ENCODE measurements around the gene SLC38A9. TPM values are rescaled to one million over a fixed set of nuclear protein-coding genes. Genes with fewer than 3 reads are reported as not detected.
A peak's percentile ranks its signal among the peaks of the same experiment; 100 is the strongest.
"Not testable (repeated sequence)": the region's sequence is repeated elsewhere in the genome, so short reads cannot be mapped to it uniquely, and the experiment has no call there.

Gene SLC38A9
- total and polyA plus RNA-seq, 5 donors: 3.2 to 10.5 (median 7.9) TPM

DNA sequence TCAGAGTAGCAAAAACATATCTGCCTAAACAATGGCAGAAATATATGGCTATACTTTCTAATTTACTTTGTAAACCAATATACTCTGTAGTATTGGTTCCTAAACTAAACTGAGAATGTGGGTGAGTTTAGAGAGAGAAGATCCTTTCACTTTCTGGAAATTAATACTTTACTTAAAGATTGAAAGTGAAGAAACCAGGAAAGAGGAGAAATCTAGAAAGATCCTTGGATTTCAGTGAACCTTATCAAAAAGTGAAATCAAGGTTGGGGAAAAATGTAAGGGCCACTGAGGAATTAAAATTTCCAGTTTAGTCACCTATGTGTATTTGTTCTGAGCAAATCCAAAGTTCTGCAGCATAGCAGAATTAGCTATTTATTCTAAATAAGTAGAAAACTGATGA is 5.9 kb downstream of the SLC38A9 start:
- Histone ChIP-seq H3K27ac (ENCODE audit: low read length) (no peak overlapping the region), H3K4me3 (ENCODE audit: low read length) (no peak overlapping the region), H3K9me3 (ENCODE audit: control insufficient read depth, low read length) (no peaks in the 10 kb centered on the region), H3K27me3 (ENCODE audit: control insufficient read depth, insufficient read depth) (no peaks in the 10 kb centered on the region), H3K4me1 (ENCODE audit: control insufficient read depth, insufficient read depth, low read length) (peaks cover under 1% of the 10 kb centered on the region)
- intact Hi-C loops (cut with DNase I): loop anchor here in 1 of 4 donors (10.0 kb wide), 1 partner anchor 361 kb away; no protein-coding TSS in a partner anchor
- ATAC-seq (no peak), DNase-seq (no peak)

DNA sequence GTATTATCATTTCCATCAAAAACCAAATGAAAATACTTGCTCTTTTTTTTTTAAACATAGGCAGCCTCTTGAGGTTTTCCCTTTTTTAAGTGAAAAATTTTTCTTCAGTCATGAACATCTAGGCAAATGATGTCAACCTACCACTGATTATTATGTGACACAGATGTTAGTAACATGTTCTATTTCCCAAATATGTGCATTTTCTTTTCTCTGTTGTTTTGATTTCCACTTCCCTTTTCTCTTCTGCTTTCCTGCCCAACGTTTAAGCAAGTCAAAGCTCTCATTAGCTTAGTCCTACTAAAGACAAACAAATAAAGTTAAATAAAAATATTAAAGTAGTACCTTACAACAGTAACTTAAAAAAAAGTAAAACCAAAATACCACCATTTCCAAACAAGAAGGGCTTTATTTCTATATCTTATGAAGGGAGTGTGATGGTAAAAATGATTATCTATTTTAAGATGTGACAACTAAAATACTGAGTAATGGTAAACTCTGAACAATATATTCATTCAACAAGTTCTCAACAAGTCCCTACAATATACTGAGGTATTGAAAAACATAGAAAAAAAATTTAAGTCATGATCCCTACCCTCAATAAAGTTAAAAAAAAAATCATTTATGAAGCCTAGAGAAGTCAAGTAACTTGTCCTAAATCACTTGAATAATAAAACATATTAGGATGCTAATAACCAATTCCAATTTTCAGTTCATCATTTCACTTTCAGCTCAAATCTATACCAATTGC is 9.4 kb downstream of the SLC38A9 start:
- H3K27me3 ChIP-seq (ENCODE audit: control insufficient read depth, insufficient read depth): no peaks in the 10 kb centered on the region
- no peak for ATAC-seq
- intact Hi-C loops (cut with DNase I): loop anchor here in 1 of 4 donors (10.0 kb wide), 1 partner anchor 358 kb away; no protein-coding TSS in a partner anchor
- no peaks in the 10 kb centered on the region for H3K4me1 ChIP-seq (ENCODE audit: control insufficient read depth, insufficient read depth, low read length)
- H3K4me3 ChIP-seq (ENCODE audit: low read length): no peak overlapping the region
- DNase-seq: no peak
- H3K27ac ChIP-seq (ENCODE audit: low read length): no peak overlapping the region
- no peaks in the 10 kb centered on the region for H3K9me3 ChIP-seq (ENCODE audit: control insufficient read depth, low read length)
- WGBS: 26% methylated on average over 1 of the region's 1 CpG

- Histone ChIP-seq H3K9me3 (ENCODE audit: control insufficient read depth, low read length) (no peaks in the 10 kb centered on the region), H3K4me3 (ENCODE audit: low read length) (no peak overlapping the region), H3K27ac (ENCODE audit: low read length) (no peak overlapping the region), H3K27me3 (ENCODE audit: control insufficient read depth, insufficient read depth) (no peaks in the 10 kb centered on the region), H3K4me1 (ENCODE audit: control insufficient read depth, insufficient read depth, low read length) (no peaks in the 10 kb centered on the region)
- intact Hi-C loops (cut with DNase I): loop anchor here in 1 of 4 donors (10.0 kb wide), 1 partner anchor 357 kb away; no protein-coding TSS in a partner anchor
- DNase-seq (no peak), ATAC-seq (peak in 1 of 2 donors; percentile 29)
- 91% methylated on average over 3 of the region's 3 CpGs for WGBS
Observed at GRCh38 chr5:55701462-55702103, 10.5 kb downstream of the SLC38A9 start.

DNA sequence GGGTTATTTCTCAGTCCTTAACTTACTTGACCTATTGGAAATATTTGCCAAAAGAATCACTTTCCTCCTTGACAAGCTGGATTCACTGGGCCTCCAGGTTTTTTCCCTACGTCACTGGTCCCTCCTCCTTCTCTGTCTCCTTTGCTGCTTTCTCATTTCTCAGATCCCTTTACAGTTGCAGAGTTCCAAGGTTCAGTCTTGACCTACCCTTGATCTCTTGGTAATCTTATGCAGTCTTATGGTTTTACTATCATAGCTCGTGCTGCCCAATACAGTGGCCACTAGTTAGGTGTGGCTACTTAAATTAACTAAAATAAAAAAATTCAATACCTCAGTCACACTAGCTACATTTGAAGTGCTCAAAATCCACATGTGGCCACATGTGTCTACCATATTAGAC is 11.4 kb downstream of the SLC38A9 start:
- Histone ChIP-seq H3K27ac (ENCODE audit: low read length) (no peak overlapping the region), H3K4me3 (ENCODE audit: low read length) (no peak overlapping the region), H3K4me1 (ENCODE audit: control insufficient read depth, insufficient read depth, low read length) (no peaks in the 10 kb centered on the region), H3K27me3 (ENCODE audit: control insufficient read depth, insufficient read depth) (no peaks in the 10 kb centered on the region), H3K9me3 (ENCODE audit: control insufficient read depth, low read length) (no peaks in the 10 kb centered on the region)
- no peak for DNase-seq
- 89% methylated on average over 2 of the region's 2 CpGs for WGBS
- peak in 1 of 2 donors; percentile 54 for ATAC-seq
- intact Hi-C loops (cut with DNase I): loop anchor here in 1 of 4 donors (10.0 kb wide), 1 partner anchor 356 kb away; no protein-coding TSS in a partner anchor

GRCh38 chr5:55699041-55699688 is 13.0 kb downstream of the SLC38A9 start:
- Histone ChIP-seq H3K4me1 (ENCODE audit: control insufficient read depth, insufficient read depth, low read length) (no peaks in the 10 kb centered on the region), H3K9me3 (ENCODE audit: control insufficient read depth, low read length) (no peaks in the 10 kb centered on the region), H3K4me3 (ENCODE audit: low read length) (no peak overlapping the region), H3K27me3 (ENCODE audit: control insufficient read depth, insufficient read depth) (no peaks in the 10 kb centered on the region), H3K27ac (ENCODE audit: low read length) (no peak overlapping the region)
- WGBS: 89% methylated on average over 3 of the region's 3 CpGs
- intact Hi-C loops (cut with DNase I): loop anchor here in 1 of 4 donors (10.0 kb wide), 1 partner anchor 354 kb away; no protein-coding TSS in a partner anchor
- ATAC-seq: no peak
- no peak for DNase-seq

DNA sequence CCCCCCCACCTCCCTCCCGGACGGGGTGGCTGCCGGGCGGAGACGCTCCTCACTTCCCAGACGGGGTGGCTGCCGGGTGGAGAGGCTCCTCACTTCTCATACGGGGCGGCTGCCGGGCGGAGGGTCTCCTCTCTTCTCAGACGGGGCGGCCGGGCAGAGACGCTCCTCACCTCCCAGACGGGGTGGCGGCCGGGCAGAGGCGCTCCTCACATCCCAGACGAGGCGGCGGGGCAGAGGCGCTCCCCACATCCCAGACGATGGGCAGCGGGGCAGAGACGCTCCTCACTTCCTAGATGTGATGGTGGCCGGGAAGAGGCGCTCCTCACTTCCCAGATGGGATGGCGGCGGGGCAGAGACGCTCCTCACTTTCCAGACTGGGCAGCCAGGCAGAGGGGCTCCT is 15.4 kb downstream of the SLC38A9 start:
- not testable (repeated sequence) for H3K9me3 ChIP-seq (ENCODE audit: control insufficient read depth, low read length); ATAC-seq; H3K27me3 ChIP-seq (ENCODE audit: control insufficient read depth, insufficient read depth); H3K27ac ChIP-seq (ENCODE audit: low read length); H3K4me3 ChIP-seq (ENCODE audit: low read length); DNase-seq; H3K4me1 ChIP-seq (ENCODE audit: control insufficient read depth, insufficient read depth, low read length)
- 96% methylated on average over 26 of the region's 31 CpGs for WGBS
- intact Hi-C loops (cut with DNase I): loop anchor here in 1 of 4 donors (10.0 kb wide), 1 partner anchor 352 kb away; no protein-coding TSS in a partner anchor

GRCh38 chr5:55694152-55694830 is 17.8 kb downstream of the SLC38A9 start:
- no peak for DNase-seq
- intact Hi-C loops (cut with DNase I): loop anchor here (5.0 to 10.0 kb wide), 4 partner anchors 287 to 352 kb away; no protein-coding TSS in a partner anchor
- Histone ChIP-seq H3K9me3 (ENCODE audit: control insufficient read depth, low read length) (no peaks in the 10 kb centered on the region), H3K27me3 (ENCODE audit: control insufficient read depth, insufficient read depth) (no peaks in the 10 kb centered on the region), H3K4me3 (ENCODE audit: low read length) (no peak overlapping the region), H3K4me1 (ENCODE audit: control insufficient read depth, insufficient read depth, low read length) (peaks cover 2% of the 10 kb centered on the region), H3K27ac (ENCODE audit: low read length) (no peak overlapping the region)
- peak; percentile 40 to 56 for ATAC-seq
- 63% methylated on average over 3 of the region's 3 CpGs for WGBS

DNA sequence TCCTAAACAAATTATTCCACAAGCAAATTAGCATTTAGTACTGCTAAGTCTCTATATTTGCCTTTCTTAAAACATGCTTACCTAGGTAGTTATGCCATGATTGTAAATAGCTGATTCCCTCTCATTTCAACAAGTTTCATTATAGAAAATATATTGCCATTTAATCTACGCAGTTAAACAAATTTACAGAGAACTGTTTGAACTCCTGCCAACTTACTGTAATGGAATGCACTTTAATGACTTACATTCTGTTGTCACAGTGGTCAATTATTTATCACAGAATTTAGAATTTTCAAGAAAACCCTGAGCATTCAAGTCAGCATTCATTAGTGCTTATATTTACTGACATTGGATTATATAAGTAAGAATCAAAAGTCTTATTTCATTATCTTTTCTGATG is 19.6 kb downstream of the SLC38A9 start:
- no peak for DNase-seq
- WGBS: 74% methylated on average over 1 of the region's 1 CpG
- ATAC-seq: no peak
- H3K27ac ChIP-seq (ENCODE audit: low read length): no peak overlapping the region
- no peaks in the 10 kb centered on the region for H3K27me3 ChIP-seq (ENCODE audit: control insufficient read depth, insufficient read depth)
- H3K4me1 ChIP-seq (ENCODE audit: control insufficient read depth, insufficient read depth, low read length): peaks cover 2% of the 10 kb centered on the region
- no peak overlapping the region for H3K4me3 ChIP-seq (ENCODE audit: low read length)
- intact Hi-C loops (cut with DNase I): loop anchor here (5.0 to 10.0 kb wide), 4 partner anchors 285 to 350 kb away; no protein-coding TSS in a partner anchor
- H3K9me3 ChIP-seq (ENCODE audit: control insufficient read depth, low read length): no peaks in the 10 kb centered on the region

GRCh38 chr5:55692106-55692417 is 20.1 kb downstream of the SLC38A9 start:
- no peak overlapping the region for H3K27ac ChIP-seq (ENCODE audit: low read length)
- WGBS: 80% methylated on average over 2 of the region's 2 CpGs
- no peaks in the 10 kb centered on the region for H3K9me3 ChIP-seq (ENCODE audit: control insufficient read depth, low read length)
- H3K4me1 ChIP-seq (ENCODE audit: control insufficient read depth, insufficient read depth, low read length): peaks cover 2% of the 10 kb centered on the region
- H3K27me3 ChIP-seq (ENCODE audit: control insufficient read depth, insufficient read depth): no peaks in the 10 kb centered on the region
- H3K4me3 ChIP-seq (ENCODE audit: low read length): no peak overlapping the region
- intact Hi-C loops (cut with DNase I): loop anchor here (5.0 to 10.0 kb wide), 4 partner anchors 285 to 350 kb away; no protein-coding TSS in a partner anchor
- no peak for ATAC-seq
- DNase-seq: no peak

DNA sequence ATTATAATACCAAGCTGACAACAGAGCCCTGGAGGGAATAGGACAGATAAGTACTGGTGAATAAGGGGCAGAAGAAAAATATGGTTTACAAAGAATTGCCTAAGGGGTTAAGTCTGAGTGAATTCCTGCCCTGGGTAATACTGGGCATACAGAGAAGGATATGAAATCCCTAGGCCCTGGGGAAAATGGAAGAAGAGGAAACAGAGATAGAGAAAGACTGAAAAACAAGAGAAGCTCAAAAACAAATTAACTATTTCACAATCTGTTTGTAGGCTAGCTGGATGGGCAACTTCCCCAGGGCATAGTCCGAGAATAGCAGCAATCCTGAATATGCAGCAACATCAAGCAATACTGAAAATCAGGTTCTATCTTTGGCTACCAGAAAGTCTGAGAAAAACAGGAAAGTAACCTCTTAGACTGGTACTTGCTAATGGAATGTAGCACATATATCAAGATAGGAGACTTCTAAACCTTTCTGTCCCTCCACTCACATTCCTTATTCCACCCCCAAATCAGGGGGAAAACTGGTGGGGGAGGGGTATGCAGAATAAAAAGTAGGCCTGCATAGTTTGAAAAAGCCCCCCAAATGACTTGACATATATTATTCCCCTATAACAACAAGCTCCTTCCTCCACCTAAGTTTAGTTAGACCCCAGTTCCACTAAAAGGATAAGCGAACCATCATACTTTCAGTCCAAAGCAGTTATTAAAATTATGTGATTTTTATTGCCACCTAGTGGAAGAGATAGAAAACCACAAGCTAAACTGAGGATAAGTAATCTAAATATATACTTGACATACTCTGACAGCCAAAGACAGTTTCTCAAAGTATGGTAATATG is 20.6 kb downstream of the SLC38A9 start:
- WGBS: 17% methylated on average over 2 of the region's 2 CpGs
- H3K27ac ChIP-seq (ENCODE audit: low read length): no peak overlapping the region
- peak overlapping the region; percentile 45 for H3K4me3 ChIP-seq (ENCODE audit: low read length)
- no peaks in the 10 kb centered on the region for H3K9me3 ChIP-seq (ENCODE audit: control insufficient read depth, low read length)
- DNase-seq: no peak
- H3K27me3 ChIP-seq (ENCODE audit: control insufficient read depth, insufficient read depth): no peaks in the 10 kb centered on the region
- peak; percentile 70 to 81 for ATAC-seq
- intact Hi-C loops (cut with DNase I): loop anchor here (5.0 to 10.0 kb wide), 4 partner anchors 284 to 349 kb away; no protein-coding TSS in a partner anchor
- peaks cover 2% of the 10 kb centered on the region for H3K4me1 ChIP-seq (ENCODE audit: control insufficient read depth, insufficient read depth, low read length)
